H9 (cell line): Measurements from ENCODE around the gene PNRC2. TPM values are rescaled to one million over a fixed set of nuclear protein-coding genes. Genes with fewer than 3 reads are reported as not detected.
A peak's percentile ranks its signal among the peaks of the same experiment; 100 is the strongest.

Source experiments
- DNase-seq: peaks from one replicate; pipeline ENCODE4 v3.0.0-alpha.2; 2017
- H2AFZ ChIP-seq: one replicate; pipeline ENCODE4 v1.6.1; 2013; ENCODE audit warnings: mild to moderate bottlenecking, low read length, control low read depth, moderate library complexity
- H2AK5ac ChIP-seq: 2 replicates; pipeline ENCODE4 v1.6.1; 2013; ENCODE audit warnings: low read length, control low read depth, mixed read lengths; ENCODE audit not compliant: insufficient read length
- H2BK120ac ChIP-seq: one replicate; pipeline ENCODE4 v1.6.1; 2013; ENCODE audit warnings: low read depth, mild to moderate bottlenecking, low read length, control low read depth, inconsistent platforms; ENCODE audit not compliant: poor library complexity, severe bottlenecking
- H2BK12ac ChIP-seq: 2 replicates; pipeline ENCODE4 v1.6.1; 2013; ENCODE audit warnings: low read length, control low read depth, mixed read lengths, low read depth; ENCODE audit not compliant: insufficient read length
- H2BK15ac ChIP-seq: 2 replicates; pipeline ENCODE4 v1.6.1; 2013; ENCODE audit warnings: low read depth, low read length, control low read depth
- H2BK20ac ChIP-seq: one replicate; pipeline ENCODE4 v1.6.1; 2013; ENCODE audit warnings: low read depth, mild to moderate bottlenecking, low read length, control low read depth, inconsistent platforms; ENCODE audit not compliant: poor library complexity, severe bottlenecking
- H2BK5ac ChIP-seq: 2 replicates; pipeline ENCODE4 v1.6.1; 2013; ENCODE audit warnings: low read length, control low read depth, mixed read lengths; ENCODE audit not compliant: insufficient read length
- H3K14ac ChIP-seq: 2 replicates; pipeline ENCODE4 v1.6.1; 2013; ENCODE audit warnings: low read length, control low read depth; ENCODE audit not compliant: insufficient read depth
- H3K18ac ChIP-seq: 2 replicates; pipeline ENCODE4 v1.6.1; 2013; ENCODE audit warnings: low read depth, mild to moderate bottlenecking, mixed read lengths, low read length, control low read depth; ENCODE audit not compliant: insufficient read length
- H3K23ac ChIP-seq: 2 replicates; pipeline ENCODE4 v1.6.1; 2013; ENCODE audit warnings: low read length, control low read depth, mixed read lengths, low read depth; ENCODE audit not compliant: insufficient read length
- H3K23me2 ChIP-seq: 2 replicates; pipeline ENCODE4 v1.6.1; 2013; ENCODE audit warnings: low read depth, mild to moderate bottlenecking, mixed read lengths, low read length, control low read depth; ENCODE audit not compliant: insufficient read length, poor library complexity, severe bottlenecking
- H3K27ac ChIP-seq: 2 replicates; pipeline ENCODE4 v1.5.1; 2013; ENCODE audit warnings: low read length, control low read depth, mixed read lengths, low read depth; ENCODE audit not compliant: insufficient read length
- H3K27me3 ChIP-seq: 2 replicates; pipeline ENCODE4 v1.6.1; 2013; ENCODE audit warnings: low read length, control low read depth, inconsistent platforms; ENCODE audit not compliant: insufficient read depth
- H3K4ac ChIP-seq: 2 replicates; pipeline ENCODE4 v1.6.1; 2013; ENCODE audit warnings: low read depth, mild to moderate bottlenecking, control low read depth, inconsistent platforms, low read length, moderate library complexity
- H3K4me1 ChIP-seq: 2 replicates; pipeline ENCODE4 v1.6.1; 2013; ENCODE audit warnings: low read length, control low read depth, inconsistent platforms; ENCODE audit not compliant: insufficient read depth
- H3K4me2 ChIP-seq: 2 replicates; pipeline ENCODE4 v1.6.1; 2013; ENCODE audit warnings: low read length, control low read depth, mixed read lengths; ENCODE audit not compliant: insufficient read length, insufficient read depth
- H3K56ac ChIP-seq: 2 replicates; pipeline ENCODE4 v1.6.1; 2013; ENCODE audit warnings: low read depth, mild to moderate bottlenecking, mixed read lengths, low read length, control low read depth; ENCODE audit not compliant: insufficient read length
- H3K79me1 ChIP-seq: 2 replicates; pipeline ENCODE4 v1.6.1; 2013; ENCODE audit warnings: low read depth, mild to moderate bottlenecking, moderate library complexity, low read length, control low read depth, inconsistent platforms; ENCODE audit not compliant: insufficient read depth, poor library complexity, severe bottlenecking
- H3K79me2 ChIP-seq: 2 replicates; pipeline ENCODE4 v1.6.1; 2013; ENCODE audit warnings: low read length, control low read depth, inconsistent platforms; ENCODE audit not compliant: insufficient read depth
- H3K9ac ChIP-seq: 2 replicates; pipeline ENCODE4 v1.6.1; 2013; ENCODE audit warnings: low read length, control low read depth, mixed read lengths; ENCODE audit not compliant: insufficient read length; ENCODE audit errors: extremely low read depth
- H3K9me3 ChIP-seq: one replicate; pipeline ENCODE4 v1.6.1; 2013; ENCODE audit warnings: low read depth, low read length, inconsistent platforms; ENCODE audit not compliant: control insufficient read depth
- H3T11ph ChIP-seq: one replicate; pipeline ENCODE4 v1.6.1; 2013; ENCODE audit warnings: mild to moderate bottlenecking, low read length, control low read depth, inconsistent platforms
- H4K20me1 ChIP-seq: one replicate; pipeline ENCODE4 v1.6.1; 2013; ENCODE audit not compliant: control insufficient read depth, insufficient read length, insufficient read depth
- H4K5ac ChIP-seq: 2 replicates; pipeline ENCODE4 v1.6.1; 2013; ENCODE audit warnings: low read depth, mild to moderate bottlenecking, mixed read lengths, low read length, control low read depth; ENCODE audit not compliant: insufficient read length
- H4K8ac ChIP-seq: replicated peaks from 2 replicates; pipeline ENCODE4 v1.6.1; 2013; ENCODE audit warnings: low read length, control low read depth, mixed read lengths, low read depth; ENCODE audit not compliant: insufficient read length
- H4K91ac ChIP-seq: 2 replicates; pipeline ENCODE4 v1.6.1; 2013; ENCODE audit warnings: low read depth, mild to moderate bottlenecking, moderate library complexity, mixed read lengths, low read length, control low read depth; ENCODE audit not compliant: insufficient read length
- H3K27ac Mint-ChIP-seq, 3 experiments: 2 replicates in 2 of 3; 3 replicates in 1 of 3; pipeline ENCODE4 v1.8.0; 2020 to 2021; ENCODE audit warnings: mixed read lengths in 3 of 3, mild to moderate bottlenecking in 1 of 3, moderate library complexity in 1 of 3
- H3K27me3 Mint-ChIP-seq: 2 replicates; pipeline ENCODE4 v1.8.0; 2021; ENCODE audit warnings: low read depth, mild to moderate bottlenecking, moderate library complexity, mixed read lengths
- H3K36me3 Mint-ChIP-seq, 3 experiments: 2 replicates in 2 of 3; 3 replicates in 1 of 3; pipeline ENCODE4 v1.8.0; 2020 to 2021; ENCODE audit warnings: low read depth in 3 of 3, mixed read lengths in 3 of 3; ENCODE audit not compliant: insufficient read depth in 1 of 3
- H3K4me1 Mint-ChIP-seq, 2 experiments: 2 replicates each; pipeline ENCODE4 v1.8.0; 2020; ENCODE audit warnings: mixed read lengths in 2 of 2
- H3K4me3 Mint-ChIP-seq, 2 experiments: 2 replicates in 1 of 2; 3 replicates in 1 of 2; pipeline ENCODE4 v1.8.0; 2020 to 2021; ENCODE audit warnings: mild to moderate bottlenecking in 2 of 2, mixed read lengths in 2 of 2, moderate library complexity in 1 of 2
- H3K9me3 Mint-ChIP-seq, 2 experiments: 2 replicates in 1 of 2; 3 replicates in 1 of 2; pipeline ENCODE4 v1.8.0; 2020; ENCODE audit warnings: mild to moderate bottlenecking in 2 of 2, mixed read lengths in 2 of 2, moderate library complexity in 1 of 2
- WGBS: extraction: QIAGEN DNeasy Blood & Tissue Kit; methylation state at CpG from one replicate; pipeline ENCODE4 v1.1.7; 2013; ENCODE audit warnings: missing lambda C conversion rate, low lambda C conversion rate, mixed read lengths; ENCODE audit not compliant: insufficient read length; ENCODE audit errors: extremely low coverage; 5-methylcytosine and 5-hydroxymethylcytosine counted together
- total RNA-seq: library from RNA; stranded (reverse); gene quantifications from 2 replicates; pipeline ENCODE4 v1.2.1, GENCODE V29; 2021
- TF ChIP-seq, protein P1 (sequence below): fragments of 200-600 bp; sonication (generic); conservative IDR thresholded peaks from 3 replicates; pipeline ENCODE4 v1.8.0; 2021; ENCODE audit warnings: antibody characterized with exemption, mild to moderate bottlenecking

Gene PNRC2
- total RNA-seq, 1 experiment from 2014 or later, result 87.6 TPM

DNA sequence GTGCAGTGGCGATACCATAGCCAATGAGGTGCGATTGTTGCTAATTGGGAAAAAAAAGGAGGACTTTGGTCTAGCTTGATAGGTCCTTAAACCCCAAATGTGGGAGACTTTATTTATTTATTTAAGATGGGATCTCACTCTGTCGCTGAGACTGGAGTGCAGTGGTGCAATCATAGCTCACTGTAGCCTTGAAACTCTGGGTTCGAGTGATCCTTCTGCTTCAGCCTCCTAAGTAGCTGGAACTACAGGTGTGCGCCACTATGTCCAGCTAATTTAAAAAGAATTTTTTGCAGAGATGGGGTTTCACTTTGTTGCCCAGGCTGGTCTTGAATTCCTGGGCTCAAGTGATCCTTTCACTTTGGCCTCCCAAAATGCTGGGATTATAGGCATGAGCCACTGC, 44.5 kb downstream of the PNRC2 start:
- H3K56ac ChIP-seq, result no peak overlapping the region
- Mint-ChIP-seq H3K4me1 (peaks cover 39 to 40% of the 10 kb centered on the region in 2 experiments), H3K4me3 (peak overlapping the region in 1 of 2 experiments; percentile 32; a peak in 1 of 5 replicates), H3K9me3 (no peaks in the 10 kb centered on the region; a peak in 1 of 5 replicates), H3K36me3 (no peaks in the 10 kb centered on the region), H3K27me3 (no peaks in the 10 kb centered on the region; the same call in 1 of the 2 replicates), H3K27ac (peak overlapping the region; percentile 89 to 99 (median 90); a peak in 6 of 7 replicates)
- no peaks in the 10 kb centered on the region for H3K79me2 ChIP-seq
- H2BK5ac ChIP-seq, result no peak overlapping the region
- DNase-seq, result no peak
- H4K20me1 ChIP-seq, result no peaks in the 10 kb centered on the region
- no peak overlapping the region for H2AK5ac ChIP-seq
- H4K91ac ChIP-seq, result no peak overlapping the region
- H3K9ac ChIP-seq, result no peak overlapping the region
- no peak overlapping the region for H3T11ph ChIP-seq
- TF ChIP-seq, protein P1, sequence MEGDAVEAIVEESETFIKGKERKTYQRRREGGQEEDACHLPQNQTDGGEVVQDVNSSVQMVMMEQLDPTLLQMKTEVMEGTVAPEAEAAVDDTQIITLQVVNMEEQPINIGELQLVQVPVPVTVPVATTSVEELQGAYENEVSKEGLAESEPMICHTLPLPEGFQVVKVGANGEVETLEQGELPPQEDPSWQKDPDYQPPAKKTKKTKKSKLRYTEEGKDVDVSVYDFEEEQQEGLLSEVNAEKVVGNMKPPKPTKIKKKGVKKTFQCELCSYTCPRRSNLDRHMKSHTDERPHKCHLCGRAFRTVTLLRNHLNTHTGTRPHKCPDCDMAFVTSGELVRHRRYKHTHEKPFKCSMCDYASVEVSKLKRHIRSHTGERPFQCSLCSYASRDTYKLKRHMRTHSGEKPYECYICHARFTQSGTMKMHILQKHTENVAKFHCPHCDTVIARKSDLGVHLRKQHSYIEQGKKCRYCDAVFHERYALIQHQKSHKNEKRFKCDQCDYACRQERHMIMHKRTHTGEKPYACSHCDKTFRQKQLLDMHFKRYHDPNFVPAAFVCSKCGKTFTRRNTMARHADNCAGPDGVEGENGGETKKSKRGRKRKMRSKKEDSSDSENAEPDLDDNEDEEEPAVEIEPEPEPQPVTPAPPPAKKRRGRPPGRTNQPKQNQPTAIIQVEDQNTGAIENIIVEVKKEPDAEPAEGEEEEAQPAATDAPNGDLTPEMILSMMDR, result no peak; the same call in 2 of the 3 replicates
- WGBS, result no CpG with 5 or more reads among the region's 5 CpGs
- no peak overlapping the region for H4K5ac ChIP-seq
- H3K18ac ChIP-seq, result no peak overlapping the region
- no peaks in the 10 kb centered on the region for H3K27me3 ChIP-seq
- H3K4me1 ChIP-seq, result peaks cover 12% of the 10 kb centered on the region; the same call in 1 of the 2 replicates
- peak overlapping the region; percentile 30 for H3K4me2 ChIP-seq
- H3K27ac ChIP-seq, result no peak overlapping the region
- H3K14ac ChIP-seq, result no peak overlapping the region
- no peaks in the 10 kb centered on the region for H3K79me1 ChIP-seq
- H3K23ac ChIP-seq, result no peak overlapping the region
- no peaks in the 10 kb centered on the region for H3K23me2 ChIP-seq
- no peak overlapping the region for H2BK12ac ChIP-seq
- no peaks in the 10 kb centered on the region for H3K9me3 ChIP-seq
- H2BK20ac ChIP-seq, result no peak overlapping the region
- H2BK120ac ChIP-seq, result no peak overlapping the region
- H3K4ac ChIP-seq, result no peak overlapping the region
- no peak overlapping the region for H2AFZ ChIP-seq
- no peak overlapping the region for H4K8ac ChIP-seq
- no peak overlapping the region for H2BK15ac ChIP-seq
